Measurements from ENCODE around the gene TMCC3. TPM values are rescaled to one million over a fixed set of nuclear protein-coding genes. Genes with fewer than 3 reads are reported as not detected.
"Not testable (repeated sequence)": the region's sequence is repeated elsewhere in the genome, so short reads cannot be mapped to it uniquely, and the experiment has no call there.

TMCC3 gene
- total RNA-seq, 2 experiments from 2014 or later = 0.11 to 0.25 TPM

DNA sequence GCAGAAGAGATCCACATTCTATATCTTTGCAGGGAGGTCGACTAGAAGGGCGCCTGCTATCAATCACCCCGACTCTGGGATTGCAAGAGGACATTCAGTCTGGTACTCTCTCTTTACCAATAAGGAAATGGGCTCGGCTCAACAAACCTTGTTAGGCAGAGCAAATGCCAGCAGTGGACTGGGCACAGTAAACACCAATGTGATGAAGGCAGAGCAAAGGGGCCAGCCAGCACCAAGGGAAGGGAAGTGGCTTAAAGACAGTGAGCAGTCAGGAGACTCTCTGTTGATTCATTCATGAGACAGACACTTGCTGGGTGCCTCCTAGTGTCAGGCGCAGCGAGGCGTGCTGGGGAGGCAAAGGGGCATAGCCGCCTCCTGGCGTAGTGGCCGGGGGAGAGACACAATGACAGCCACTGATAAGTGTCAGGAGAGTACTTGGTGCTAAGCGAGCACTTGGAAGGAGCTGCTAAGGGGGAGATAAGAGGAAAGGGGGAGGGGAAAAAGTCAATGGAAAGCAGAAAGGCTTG is 34.1 kb downstream of the TMCC3 start:
- intact Hi-C loops (cut with micrococcal nuclease) = no loop called here
- ATAC-seq = no peak
- TF ChIP-seq, protein P1, sequence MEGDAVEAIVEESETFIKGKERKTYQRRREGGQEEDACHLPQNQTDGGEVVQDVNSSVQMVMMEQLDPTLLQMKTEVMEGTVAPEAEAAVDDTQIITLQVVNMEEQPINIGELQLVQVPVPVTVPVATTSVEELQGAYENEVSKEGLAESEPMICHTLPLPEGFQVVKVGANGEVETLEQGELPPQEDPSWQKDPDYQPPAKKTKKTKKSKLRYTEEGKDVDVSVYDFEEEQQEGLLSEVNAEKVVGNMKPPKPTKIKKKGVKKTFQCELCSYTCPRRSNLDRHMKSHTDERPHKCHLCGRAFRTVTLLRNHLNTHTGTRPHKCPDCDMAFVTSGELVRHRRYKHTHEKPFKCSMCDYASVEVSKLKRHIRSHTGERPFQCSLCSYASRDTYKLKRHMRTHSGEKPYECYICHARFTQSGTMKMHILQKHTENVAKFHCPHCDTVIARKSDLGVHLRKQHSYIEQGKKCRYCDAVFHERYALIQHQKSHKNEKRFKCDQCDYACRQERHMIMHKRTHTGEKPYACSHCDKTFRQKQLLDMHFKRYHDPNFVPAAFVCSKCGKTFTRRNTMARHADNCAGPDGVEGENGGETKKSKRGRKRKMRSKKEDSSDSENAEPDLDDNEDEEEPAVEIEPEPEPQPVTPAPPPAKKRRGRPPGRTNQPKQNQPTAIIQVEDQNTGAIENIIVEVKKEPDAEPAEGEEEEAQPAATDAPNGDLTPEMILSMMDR (IDR thresholded peaks at IDR 0.05) = no peak
- no peaks in the 10 kb centered on the region for H3K9me3 Mint-ChIP-seq
- H3K4me1 Mint-ChIP-seq (ENCODE audit: low read depth) = peaks cover 10% of the 10 kb centered on the region
- no peaks in the 10 kb centered on the region for H3K36me3 Mint-ChIP-seq (ENCODE audit: low read depth)
- H3K27me3 Mint-ChIP-seq = peaks cover 3% of the 10 kb centered on the region
- H3K27ac Mint-ChIP-seq = no peak overlapping the region
- H3K4me3 Mint-ChIP-seq = no peak overlapping the region
- no peak for DNase-seq
- ChIA-PET CTCF (no interaction called here), POLR2A (interaction anchor here (0.6 to 1.0 kb wide), 3 partner anchors 12 to 31 kb away, joined by 3 to 5 read pairs (median 4); no protein-coding TSS in a partner anchor)

DNA sequence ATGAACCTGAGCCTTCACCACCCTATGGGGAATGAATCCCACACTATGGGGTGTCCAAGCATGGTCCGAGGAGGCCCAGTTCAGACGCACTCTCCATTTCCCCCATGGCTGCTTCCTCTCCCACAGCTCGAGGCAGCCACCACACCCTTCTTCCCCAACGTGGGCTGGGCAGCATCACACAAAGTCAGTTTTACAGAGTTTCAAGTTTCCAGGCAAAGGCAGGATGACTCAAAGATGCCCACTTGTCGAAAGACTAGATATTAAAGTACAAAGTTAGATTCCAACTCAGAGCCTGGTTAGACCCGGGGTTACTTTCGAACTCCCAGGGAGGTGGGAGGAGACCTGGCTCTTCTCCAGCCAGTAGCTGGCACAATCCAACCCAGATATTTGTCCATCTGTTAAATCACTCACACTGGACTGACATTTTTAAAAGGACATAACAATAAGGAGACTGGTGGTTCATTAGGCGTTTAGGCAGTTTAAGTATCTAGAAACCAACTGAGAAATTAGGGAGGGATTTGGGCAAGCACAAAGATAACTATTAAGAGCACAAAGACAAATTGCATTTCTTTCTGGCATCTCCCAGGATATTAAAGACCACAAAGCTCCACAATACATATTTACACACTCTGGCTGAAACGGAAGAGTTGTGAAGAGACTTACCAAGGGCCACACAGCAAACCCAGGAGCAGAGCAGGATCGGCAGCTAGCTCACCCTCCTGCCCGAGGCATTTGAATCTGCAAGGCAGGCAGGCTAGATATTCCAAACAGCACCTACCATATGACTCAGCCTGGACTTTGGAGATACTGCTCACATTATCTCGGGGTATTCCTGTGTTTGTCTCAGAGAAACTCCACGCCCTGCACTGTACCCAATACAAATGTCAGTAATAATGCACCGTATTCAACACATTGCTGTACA is 34.8 kb downstream of the TMCC3 start:
- no peak overlapping the region for H3K4me3 Mint-ChIP-seq
- peaks cover 3% of the 10 kb centered on the region for H3K27me3 Mint-ChIP-seq
- intact Hi-C loops (cut with micrococcal nuclease) = no loop called here
- ATAC-seq = no peak
- TF ChIP-seq, protein P1 (IDR thresholded peaks at IDR 0.05) = no peak
- CTCF ChIA-PET = interaction anchor here (0.7 to 1.7 kb wide), 2 partner anchors 11 to 411 kb away, joined by 3 to 4 read pairs; no protein-coding TSS in a partner anchor
- DNase-seq = no peak
- peaks cover 6% of the 10 kb centered on the region for H3K4me1 Mint-ChIP-seq (ENCODE audit: low read depth)
- H3K27ac Mint-ChIP-seq = no peak overlapping the region
- POLR2A ChIA-PET = interaction anchor here (0.6 to 1.0 kb wide), 2 partner anchors 14 to 32 kb away, joined by 3 to 5 read pairs; no protein-coding TSS in a partner anchor
- H3K9me3 Mint-ChIP-seq = no peaks in the 10 kb centered on the region
- H3K36me3 Mint-ChIP-seq (ENCODE audit: low read depth) = no peaks in the 10 kb centered on the region

DNA sequence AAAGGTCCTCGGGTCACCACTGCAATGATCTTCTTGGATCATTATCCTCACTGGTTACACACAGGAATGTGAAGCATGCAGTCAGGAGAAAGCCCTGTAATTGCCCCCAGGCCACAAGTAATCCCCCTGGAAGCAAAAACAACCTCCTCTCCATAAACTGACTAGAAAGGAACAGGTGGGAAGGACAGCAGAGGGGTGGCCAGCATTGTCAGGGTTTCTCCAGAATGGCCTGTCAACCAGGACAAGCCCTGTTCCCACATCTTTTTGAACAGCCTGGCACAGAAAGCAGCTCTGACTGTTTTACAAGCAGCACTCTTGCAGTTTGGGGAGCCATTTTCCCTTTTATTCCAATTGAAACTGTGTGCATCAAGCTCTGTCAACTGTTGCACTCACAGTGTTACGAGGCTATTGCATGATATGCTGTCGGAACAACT is 36.1 kb downstream of the TMCC3 start:
- Mint-ChIP-seq H3K36me3 (ENCODE audit: low read depth) (no peaks in the 10 kb centered on the region), H3K9me3 (no peaks in the 10 kb centered on the region), H3K27me3 (peaks cover 3% of the 10 kb centered on the region), H3K4me1 (ENCODE audit: low read depth) (peaks cover 5% of the 10 kb centered on the region), H3K27ac (no peak overlapping the region), H3K4me3 (no peak overlapping the region)
- ATAC-seq = no peak
- DNase-seq = no peak
- CTCF ChIA-PET = interaction anchor here (0.6 to 1.7 kb wide), 2 partner anchors 10 to 50 kb away, joined by 3 to 4 read pairs; no protein-coding TSS in a partner anchor
- TF ChIP-seq, protein P1 (IDR thresholded peaks at IDR 0.05) = no peak
- intact Hi-C loops (cut with micrococcal nuclease) = no loop called here
- POLR2A ChIA-PET = no interaction called here

DNA sequence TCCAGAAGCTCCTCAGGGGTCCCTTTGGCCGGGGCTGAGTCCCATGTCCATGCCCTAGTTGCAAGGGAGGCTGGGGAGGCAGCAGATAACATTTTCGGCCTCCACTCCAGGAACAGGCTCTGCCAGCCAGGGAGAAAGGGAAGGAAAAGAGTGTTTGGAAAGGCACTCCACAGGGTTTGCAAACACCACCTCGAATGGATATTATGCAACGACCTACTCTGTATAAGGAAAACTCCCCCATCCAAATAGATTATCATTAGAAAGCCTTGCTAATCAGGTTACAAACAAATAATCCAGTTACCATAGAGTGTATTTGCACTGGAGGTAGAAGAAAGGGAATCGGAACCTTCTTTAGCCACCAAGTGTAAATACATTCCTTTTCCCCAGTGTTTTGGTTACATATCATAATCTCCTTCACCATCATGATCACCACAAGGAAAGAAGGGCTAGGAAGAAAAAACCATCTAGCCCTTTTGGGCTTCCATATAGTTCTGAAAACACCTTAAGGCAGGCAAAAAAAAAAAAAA is 40.4 kb downstream of the TMCC3 start:
- peaks cover 3% of the 10 kb centered on the region for H3K9me3 Mint-ChIP-seq
- DNase-seq (no peak), ATAC-seq (no peak)
- ChIA-PET CTCF (interaction anchor here (1.0 kb wide), 1 partner anchor 143 kb away, joined by 3 read pairs; no protein-coding TSS in a partner anchor), POLR2A (no interaction called here)
- TF ChIP-seq, protein P1 (IDR thresholded peaks at IDR 0.05) = no peak
- no peaks in the 10 kb centered on the region for H3K4me1 Mint-ChIP-seq (ENCODE audit: low read depth)
- peaks cover 2% of the 10 kb centered on the region for H3K27me3 Mint-ChIP-seq
- no peak overlapping the region for H3K27ac Mint-ChIP-seq
- no peak overlapping the region for H3K4me3 Mint-ChIP-seq
- intact Hi-C loops (cut with micrococcal nuclease) = no loop called here
- no peaks in the 10 kb centered on the region for H3K36me3 Mint-ChIP-seq (ENCODE audit: low read depth)

DNA sequence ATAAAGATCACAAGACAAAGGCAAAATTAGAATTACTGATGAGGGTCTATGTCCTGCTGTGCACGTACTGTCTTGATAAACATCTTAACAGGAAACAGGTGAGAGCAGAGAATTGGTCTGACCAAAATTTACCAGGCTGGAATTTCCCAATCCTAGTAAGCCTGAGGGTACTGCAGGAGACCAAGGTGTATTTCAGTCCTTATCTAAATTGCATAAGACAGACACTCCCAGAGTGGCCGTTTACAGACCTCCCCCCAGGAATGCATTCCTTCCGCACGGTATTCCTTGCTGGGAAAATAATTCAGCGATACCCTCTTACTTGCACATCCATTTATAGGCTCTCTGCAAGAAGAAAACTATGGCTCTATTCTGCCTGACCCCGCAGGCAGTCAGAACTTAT is 43.5 kb downstream of the TMCC3 start:
- intact Hi-C loops (cut with micrococcal nuclease); DNase-seq; H3K27ac Mint-ChIP-seq; H3K4me3 Mint-ChIP-seq; H3K9me3 Mint-ChIP-seq; POLR2A ChIA-PET; H3K27me3 Mint-ChIP-seq; H3K4me1 Mint-ChIP-seq (ENCODE audit: low read depth); CTCF ChIA-PET; H3K36me3 Mint-ChIP-seq (ENCODE audit: low read depth); ATAC-seq: not testable (repeated sequence)
